ENCODE measurements around the gene C10orf62. TPM values are rescaled to one million over a fixed set of nuclear protein-coding genes. Genes with fewer than 3 reads are reported as not detected.

C10orf62 gene
- total and polyA plus RNA-seq, 9 of the 15 experiments (the other 6 are each of a cell fraction or from before 2014, with no cell fraction given): not detected

GRCh38 chr10:97597778-97598177 is 8.3 kb downstream of the C10orf62 start (continued):
- no peak for TF ChIP-seq VEZF1 (CRISPR knock-in tag; IDR thresholded peaks at IDR 0.05)
- TF ChIP-seq YY1 (IDR thresholded peaks at IDR 0.05; ENCODE audit: borderline replicate concordance in 1 of 3, control insufficient read depth in 1 of 3, extremely low read depth in 1 of 3, insufficient read depth in 3 of 3, insufficient read length in 1 of 3, insufficient replicate concordance in 2 of 3, low read depth in 1 of 3, low read length in 2 of 3): no peak
- TF ChIP-seq ATF7 (IDR thresholded peaks at IDR 0.05): no peak
- peak; percentile 90 for TF ChIP-seq MAFK (IDR thresholded peaks at IDR 0.05; ENCODE audit: low read length)
- TF ChIP-seq CLOCK (CRISPR knock-in tag; IDR thresholded peaks at IDR 0.05; ENCODE audit: borderline replicate concordance): no peak

Data from K562 (cell line).